Thyroid gland (tissue), 4 donors: ENCODE measurements around the gene NPPA. TPM values are rescaled to one million over a fixed set of nuclear protein-coding genes. Genes with fewer than 3 reads are reported as not detected.
A peak's percentile ranks its signal among the peaks of the same experiment; 100 is the strongest.
"Not testable (repeated sequence)": the region's sequence is repeated elsewhere in the genome, so short reads cannot be mapped to it uniquely, and the experiment has no call there.

Experiments used
- DNase-seq, 2 donors: peaks; one replicate each; pipeline ENCODE4 v3.0.0-alpha.2; 2019
- H3K27ac ChIP-seq, 3 donors: fragments of 200-600 bp; sonication (generic); 1 replicate in 2 of 3; 2 replicates in 1 of 3; pipeline ENCODE4 v1.5.1; 2016 to 2019; ENCODE audit warnings: mild to moderate bottlenecking in 1 of 3, moderate library complexity in 1 of 3
- H3K27me3 ChIP-seq: fragments of 200-600 bp; sonication (generic); one replicate; pipeline ENCODE4 v1.5.1; 2019
- H3K36me3 ChIP-seq, 2 donors: fragments of 200-600 bp; sonication (generic); one replicate each; pipeline ENCODE4 v1.5.1; 2016 to 2019
- H3K4me1 ChIP-seq, 2 donors: fragments of 200-600 bp; sonication (generic); one replicate each; pipeline ENCODE4 v1.5.1; 2017 to 2019
- H3K4me3 ChIP-seq, 3 donors: fragments of 200-600 bp; sonication (generic); replicated peaks in 1 of 3; 1 replicate in 2 of 3; 2 replicates in 1 of 3; pipeline ENCODE4 v1.5.1; 2016; ENCODE audit warnings: mild to moderate bottlenecking in 1 of 3
- H3K9me3 ChIP-seq: fragments of 200-600 bp; sonication (generic); one replicate; pipeline ENCODE4 v1.5.1; 2017
- CTCF ChIP-seq, 6 experiments: fragments of 200-600 bp in 3 of 6; fragments of 450-650 bp in 3 of 6; sonication (generic) in 3 of 6; IDR thresholded peaks; one replicate each; pipeline ENCODE4 v1.5.1; 2016 to 2019; ENCODE audit warnings: antibody characterized with exemption in 6 of 6, mild to moderate bottlenecking in 2 of 6, inconsistent platforms in 1 of 6, moderate library complexity in 1 of 6
- POLR2A ChIP-seq, 2 donors: fragments of 450-650 bp; IDR thresholded peaks; one replicate each; pipeline ENCODE4 v1.6.1; 2017; ENCODE audit warnings: antibody characterized with exemption in 2 of 2, mild to moderate bottlenecking in 2 of 2, moderate library complexity in 1 of 2
- WGBS, 2 donors: methylation state at CpG; one replicate each; pipeline ENCODE4 v1.1.5; 2017; 5-methylcytosine and 5-hydroxymethylcytosine counted together
- intact Hi-C: fragments of 100-400 bp; cut with DNase I; formaldehyde crosslinking; loops from one replicate; pipeline ENCODE4 v1.15.1; 2023
- total RNA-seq, 4 donors: library from RNA; depleted of rRNA; stranded (reverse); fragments of >200 nt; gene quantifications; one replicate each; pipeline ENCODE4 v1.2.3, GENCODE V29; 2016

NPPA gene
- total RNA-seq, 4 donors from 2014 or later, result not detected

- intact Hi-C loops, result loop anchor here (10.0 kb wide), 1 partner anchor 152 kb away; the partner anchor contains the start of genes FBXO2 and FBXO44
- WGBS, 2 donors, result 46 to 58% methylated on average over 2 of the region's 2 CpGs
- peak overlapping the region in 2 of 3 donors; percentile 41 to 74 for H3K4me3 ChIP-seq
- H3K27me3 ChIP-seq, result no peaks in the 10 kb centered on the region
- peaks cover 41 to 44% of the 10 kb centered on the region in 2 donors for H3K4me1 ChIP-seq
- H3K36me3 ChIP-seq, result peaks cover 0 to 10% of the 10 kb centered on the region in 2 donors
- no peak for DNase-seq
- TF ChIP-seq CTCF (IDR thresholded peaks at IDR 0.05), result no peak
- TF ChIP-seq POLR2A (IDR thresholded peaks at IDR 0.05), result no peak
- peak overlapping the region; percentile 89 to 100 (median 99) for H3K27ac ChIP-seq
- no peaks in the 10 kb centered on the region for H3K9me3 ChIP-seq
These were observed 40.5 kb downstream of the NPPA start for GRCh38 chr1:11807133-11807532.

DNA sequence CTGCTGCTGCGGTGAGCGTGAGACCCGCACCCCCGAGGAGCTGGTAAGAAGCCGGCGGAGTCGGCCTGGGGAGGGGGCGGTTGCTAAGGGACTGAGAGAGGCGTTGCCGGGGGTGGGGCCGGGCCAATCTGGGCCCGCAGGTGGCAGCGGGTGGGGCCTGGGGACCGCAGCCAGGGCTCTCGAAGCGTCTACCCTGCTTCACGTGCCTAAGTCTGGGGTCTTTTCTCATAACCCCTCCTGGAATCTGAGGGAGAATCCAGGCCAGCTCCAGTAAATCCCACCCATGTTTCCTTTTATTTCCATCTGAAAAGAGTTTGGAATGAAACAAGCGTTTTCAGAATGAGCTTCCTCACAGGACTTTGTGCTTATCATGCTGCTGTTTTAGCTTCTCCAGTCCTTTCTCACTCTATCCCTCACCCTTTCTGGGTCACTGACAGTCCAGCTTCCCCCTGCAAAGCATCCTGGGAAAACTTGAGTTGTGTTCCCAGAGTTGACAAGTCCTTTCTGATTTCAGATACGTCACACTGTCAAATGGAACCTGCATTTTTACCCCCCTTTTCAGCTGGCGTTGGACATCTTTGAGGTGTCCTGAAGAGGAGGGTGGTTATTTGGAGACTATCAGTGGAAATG lies 41.2 kb downstream of the NPPA start:
- intact Hi-C loops, result loop anchor here (10.0 kb wide), 1 partner anchor 152 kb away; the partner anchor contains the start of genes FBXO2 and FBXO44

DNA sequence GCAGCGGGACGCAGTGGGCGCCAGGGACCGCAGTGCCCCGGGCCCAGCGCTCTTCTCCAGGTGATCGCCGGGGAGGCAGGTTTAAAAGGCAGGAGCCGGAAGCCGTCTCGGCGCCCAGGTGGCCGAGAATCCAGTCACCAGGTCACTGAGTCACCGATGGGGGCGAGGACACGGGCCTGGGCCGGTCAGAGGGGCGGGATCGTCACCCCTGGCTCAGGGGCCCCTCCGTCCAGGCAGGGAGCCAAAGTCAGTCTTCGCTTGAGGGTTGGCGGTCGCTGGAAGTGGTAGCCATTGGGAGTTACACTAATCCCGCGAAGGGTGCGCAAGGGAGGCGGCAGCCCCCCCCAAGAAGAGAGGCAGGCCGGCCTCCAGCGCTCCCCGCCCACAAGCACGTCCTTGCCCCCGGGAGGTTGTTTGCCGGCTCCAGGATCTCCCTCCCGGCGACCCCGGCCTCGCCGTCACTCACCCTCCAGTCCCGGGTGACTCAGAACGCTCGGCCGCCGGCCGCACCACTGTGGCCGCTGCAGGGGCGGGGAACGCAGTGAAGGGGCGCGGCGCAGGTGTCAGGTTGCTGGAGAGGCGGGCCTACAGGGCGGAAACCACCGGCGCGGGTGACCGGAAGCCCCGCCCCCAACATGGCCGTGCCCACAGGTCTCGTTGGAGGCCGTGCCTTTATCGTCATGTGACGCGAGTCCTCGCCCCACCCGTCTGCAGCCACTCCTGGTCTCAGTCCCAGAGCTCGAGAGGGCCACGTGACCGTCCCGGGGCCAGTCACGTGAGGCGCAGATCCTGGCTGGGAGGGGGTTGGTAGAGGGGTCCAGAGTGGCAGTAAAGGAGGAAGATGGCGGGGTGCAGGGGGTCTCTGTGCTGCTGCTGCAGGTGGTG lies 41.9 kb downstream of the NPPA start, which contains the start of the genes CLCN6 and MTHFR:
CLCN6 (plus strand) TSS at position 770 of the 885 bp plus-strand sequence; CDS start at position 842, 72 bp downstream.
MTHFR (minus strand) TSS at position 543 of the 885 bp plus-strand sequence. CDS start 2,848 bp downstream, outside the sequence.
- DNase-seq, result peak; percentile 100
- 0 to 1% methylated on average over 1 to 35 of the region's 72 CpGs for WGBS, 2 donors
- peaks cover 5 to 12% of the 10 kb centered on the region in 2 donors for H3K36me3 ChIP-seq
- H3K27me3 ChIP-seq, result no peaks in the 10 kb centered on the region
- no peaks in the 10 kb centered on the region for H3K9me3 ChIP-seq
- H3K4me3 ChIP-seq, result peak within 1 kb of the TSS; percentile 74 to 85 (median 77)
- TF ChIP-seq CTCF (IDR thresholded peaks at IDR 0.05) (no peak), POLR2A (IDR thresholded peaks at IDR 0.05) (peak; percentile 96 to 99)
- intact Hi-C loops, result loop anchor here (10.0 kb wide), 1 partner anchor 151 kb away; the partner anchor contains the start of genes FBXO2 and FBXO44
- H3K27ac ChIP-seq, result peak within 1 kb of the TSS; percentile 96 to 100 (median 99)
- H3K4me1 ChIP-seq, result peaks cover 51 to 56% of the 10 kb centered on the region in 2 donors

More for the DNA sequence above, 41.2 kb downstream of the NPPA start:
- Histone ChIP-seq H3K4me3 (peak overlapping the region; percentile 41 to 74 (median 54)), H3K9me3 (no peaks in the 10 kb centered on the region), H3K36me3 (peaks cover 0 to 6% of the 10 kb centered on the region in 2 donors), H3K27ac (peak overlapping the region; percentile 89 to 100 (median 99)), H3K4me1 (peaks cover 48 to 51% of the 10 kb centered on the region in 2 donors), H3K27me3 (no peaks in the 10 kb centered on the region)
- TF ChIP-seq CTCF (IDR thresholded peaks at IDR 0.05) (no peak), POLR2A (IDR thresholded peaks at IDR 0.05) (no peak)
- DNase-seq, result peak in 1 of 2 donors; percentile 17
- 1% methylated on average over 16 to 19 of the region's 20 CpGs for WGBS, 2 donors

DNA sequence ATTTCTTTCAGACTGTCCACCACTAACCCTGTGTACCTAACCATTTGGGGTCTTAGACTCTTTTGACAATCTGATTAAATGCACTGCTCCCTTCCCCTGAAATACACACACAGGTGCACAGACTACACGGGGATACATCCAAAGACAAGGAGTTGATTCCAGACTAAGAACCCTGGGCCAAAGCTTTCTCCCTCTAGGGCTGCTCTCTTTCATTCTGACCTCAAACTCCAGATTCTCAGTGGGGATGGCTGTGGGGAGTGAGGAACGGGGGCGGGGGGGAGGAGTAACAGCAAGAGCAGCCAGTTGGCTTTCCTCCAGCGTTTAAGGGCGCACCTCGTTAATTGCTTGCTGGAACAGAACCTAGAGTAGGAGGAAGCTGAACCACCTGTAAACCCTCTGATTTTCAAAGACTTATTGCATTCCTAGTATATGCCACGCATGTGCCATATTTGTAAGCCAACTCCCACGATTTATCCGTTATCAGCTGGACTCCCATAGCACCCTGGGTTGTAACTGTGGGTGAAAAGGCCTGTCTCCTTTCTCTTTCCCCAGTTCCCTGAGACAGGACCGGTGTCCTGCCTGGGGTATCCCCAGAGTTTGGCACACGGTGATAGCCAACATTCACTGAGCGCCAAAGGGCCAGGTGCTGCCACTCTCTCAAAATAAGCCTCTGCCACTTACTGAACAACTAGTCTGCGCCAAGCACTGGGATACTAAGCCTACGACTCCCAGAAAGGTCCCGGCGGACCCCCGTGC lies 42.7 kb downstream of the NPPA start:
- Histone ChIP-seq H3K9me3 (no peaks in the 10 kb centered on the region), H3K4me1 (peaks cover 51 to 58% of the 10 kb centered on the region in 2 donors), H3K27ac (peak overlapping the region; percentile 96 to 100 (median 99)), H3K4me3 (peak overlapping the region; percentile 74 to 85 (median 77)), H3K36me3 (peaks cover 10 to 17% of the 10 kb centered on the region in 2 donors), H3K27me3 (no peaks in the 10 kb centered on the region)
- peak; percentile 89 to 91 for DNase-seq
- TF ChIP-seq POLR2A (IDR thresholded peaks at IDR 0.05) (no peak), CTCF (IDR thresholded peaks at IDR 0.05) (no peak)
- intact Hi-C loops, result loop anchor here (10.0 kb wide), 1 partner anchor 150 kb away; the partner anchor contains the start of genes FBXO2 and FBXO44
- 2 to 3% methylated on average over 15 to 16 of the region's 17 CpGs for WGBS, 2 donors

GRCh38 chr1:11803924-11804665 lies 43.5 kb downstream of the NPPA start:
- Histone ChIP-seq H3K27ac (peak overlapping the region; percentile 96 to 100 (median 99)), H3K4me1 (peaks cover 51 to 58% of the 10 kb centered on the region in 2 donors), H3K4me3 (peak overlapping the region in 1 of 3 donors; percentile 29), H3K36me3 (peaks cover 10 to 15% of the 10 kb centered on the region in 2 donors)
- WGBS, 2 donors, result 56 to 67% methylated on average over 9 of the region's 9 CpGs
- H3K27me3 ChIP-seq, H3K9me3 ChIP-seq, DNase-seq: not testable (repeated sequence)
- intact Hi-C loops, result loop anchor here (10.0 kb wide), 1 partner anchor 149 kb away; the partner anchor contains the start of genes FBXO2 and FBXO44
